Measurements from ENCODE around the gene GAS6.
A peak's percentile ranks its signal among the peaks of the same experiment; 100 is the strongest.

The GAS6 gene

GRCh38 chr13:113783966-113784644 lies 79.8 kb downstream of the GAS6 start:
- DNase-seq (ENCODE audit: low read depth) = no peak
- no peak for TF ChIP-seq CTCF (IDR thresholded peaks at IDR 0.05; ENCODE audit: insufficient read depth, low read depth, low read length, missing control alignments)
- no peak overlapping the region for H3K4me3 ChIP-seq (ENCODE audit: low read length)

- H3K4me3 ChIP-seq (ENCODE audit: low read length) = no peak overlapping the region
- DNase-seq (ENCODE audit: low read depth) = peak; percentile 32
- TF ChIP-seq CTCF (IDR thresholded peaks at IDR 0.05; ENCODE audit: insufficient read depth, low read depth, low read length, missing control alignments) = no peak
These were observed 80.5 kb downstream of the GAS6 start for GRCh38 chr13:113783200-113783881.

- no peak for TF ChIP-seq CTCF (IDR thresholded peaks at IDR 0.05; ENCODE audit: insufficient read depth, low read depth, low read length, missing control alignments)
- no peak overlapping the region for H3K4me3 ChIP-seq (ENCODE audit: low read length)
- DNase-seq (ENCODE audit: low read depth) = no peak
These were observed 81.4 kb downstream of the GAS6 start for GRCh38 chr13:113782472-113782871.

- peak; percentile 76 for DNase-seq (ENCODE audit: low read depth)
- no peak overlapping the region for H3K4me3 ChIP-seq (ENCODE audit: low read length)
- TF ChIP-seq CTCF (IDR thresholded peaks at IDR 0.05; ENCODE audit: insufficient read depth, low read depth, low read length, missing control alignments) = no peak
These were observed 82.3 kb downstream of the GAS6 start for GRCh38 chr13:113781571-113781970.

GRCh38 chr13:113777311-113778260 lies 86.3 kb downstream of the GAS6 start:
- peak; percentile 33 for DNase-seq (ENCODE audit: low read depth)
- TF ChIP-seq CTCF (IDR thresholded peaks at IDR 0.05; ENCODE audit: insufficient read depth, low read depth, low read length, missing control alignments) = no peak
- H3K4me3 ChIP-seq (ENCODE audit: low read length) = no peak overlapping the region

GRCh38 chr13:113776231-113777125 lies 87.4 kb downstream of the GAS6 start:
- H3K4me3 ChIP-seq (ENCODE audit: low read length) = no peak overlapping the region
- no peak for DNase-seq (ENCODE audit: low read depth)
- no peak for TF ChIP-seq CTCF (IDR thresholded peaks at IDR 0.05; ENCODE audit: insufficient read depth, low read depth, low read length, missing control alignments)
